Measurements from ENCODE around the gene MRGPRX2.

- TF ChIP-seq ZNF274 (IDR thresholded peaks at IDR 0.05; ENCODE audit: low read depth, low read length) (no peak), YY1 (IDR thresholded peaks at IDR 0.05; ENCODE audit: insufficient read depth, insufficient read length) (no peak)
These were observed 49.8 kb upstream of the MRGPRX2 start for GRCh38 chr11:19110295-19110694.
